Sigmoid colon (tissue), 4 donors: Measurements from ENCODE around the gene NRG3.

Source experiments
- CTCF ChIP-seq, 4 experiments: fragments of 450-650 bp in 3 of 4; fragments of 200-600 bp in 1 of 4; IDR thresholded peaks; one replicate each; pipeline ENCODE4 v1.5.1; 2016 to 2019; ENCODE audit warnings: antibody characterized with exemption in 4 of 4, mild to moderate bottlenecking in 3 of 4, moderate library complexity in 2 of 4
- POLR2A ChIP-seq, 2 donors: fragments of 450-650 bp; IDR thresholded peaks; one replicate each; pipeline ENCODE4 v1.6.1; 2016; ENCODE audit warnings: antibody characterized with exemption in 2 of 2, mild to moderate bottlenecking in 2 of 2, moderate library complexity in 2 of 2
- POLR2AphosphoS5 ChIP-seq, 4 donors: sonication (generic); formaldehyde crosslinking; IDR thresholded peaks; one replicate each; pipeline ENCODE4 v1.6.1; 2017; ENCODE audit warnings: antibody characterized with exemption in 4 of 4

- no peak for TF ChIP-seq CTCF (IDR thresholded peaks at IDR 0.05)
- TF ChIP-seq POLR2AphosphoS5 (IDR thresholded peaks at IDR 0.05), result no peak
- TF ChIP-seq POLR2A (IDR thresholded peaks at IDR 0.05), result no peak
Observed at GRCh38 chr10:82817676-82818422, 942.9 kb downstream of the NRG3 start.
